Measurements from ENCODE around the gene HOXD11.
A peak's percentile ranks its signal among the peaks of the same experiment; 100 is the strongest.

Gene HOXD11

GRCh38 chr2:176131848-176132158 lies 24.7 kb downstream of the HOXD11 start:
- no peak for DNase-seq (ENCODE audit: low read depth in 2 of 2)

- DNase-seq (ENCODE audit: low read depth in 2 of 2): no peak
Observed at GRCh38 chr2:176132205-176133171, 25.4 kb downstream of the HOXD11 start.

GRCh38 chr2:176133389-176133788 lies 26.3 kb downstream of the HOXD11 start:
- no peak for DNase-seq (ENCODE audit: low read depth in 2 of 2)

GRCh38 chr2:176134035-176134434 lies 27.0 kb downstream of the HOXD11 start:
- no peak for DNase-seq (ENCODE audit: low read depth in 2 of 2)

- DNase-seq (ENCODE audit: low read depth in 2 of 2): no peak
Observed at GRCh38 chr2:176135035-176135440, 28.0 kb downstream of the HOXD11 start.

GRCh38 chr2:176136374-176137251 lies 29.5 kb downstream of the HOXD11 start:
- DNase-seq (ENCODE audit: low read depth in 2 of 2): no peak

GRCh38 chr2:176137252-176137580 lies 30.1 kb downstream of the HOXD11 start:
- DNase-seq (ENCODE audit: low read depth in 2 of 2): no peak

GRCh38 chr2:176137906-176138305 lies 30.8 kb downstream of the HOXD11 start:
- DNase-seq (ENCODE audit: low read depth in 2 of 2): no peak

GRCh38 chr2:176138526-176138922 lies 31.4 kb downstream of the HOXD11 start:
- DNase-seq (ENCODE audit: low read depth in 2 of 2): no peak

- no peak for DNase-seq (ENCODE audit: low read depth in 2 of 2)
Observed at GRCh38 chr2:176138923-176139660, 32.0 kb downstream of the HOXD11 start.

- no peak for DNase-seq (ENCODE audit: low read depth in 2 of 2)
Observed at GRCh38 chr2:176139661-176140512, 32.8 kb downstream of the HOXD11 start.

- peak; percentile 59 to 64 for DNase-seq (ENCODE audit: low read depth in 2 of 2)
Observed at GRCh38 chr2:176140513-176141317, 33.6 kb downstream of the HOXD11 start.

GRCh38 chr2:176142281-176142680 lies 35.2 kb downstream of the HOXD11 start:
- DNase-seq (ENCODE audit: low read depth in 2 of 2): no peak

GRCh38 chr2:176145085-176145969 lies 38.2 kb downstream of the HOXD11 start:
- no peak for DNase-seq (ENCODE audit: low read depth in 2 of 2)

GRCh38 chr2:176146101-176146500 lies 39.0 kb downstream of the HOXD11 start:
- no peak for DNase-seq (ENCODE audit: low read depth in 2 of 2)

- DNase-seq (ENCODE audit: low read depth in 2 of 2): no peak
Observed at GRCh38 chr2:176146645-176147044, 39.6 kb downstream of the HOXD11 start.

GRCh38 chr2:176147210-176147799 lies 40.2 kb downstream of the HOXD11 start:
- DNase-seq (ENCODE audit: low read depth in 2 of 2): no peak

GRCh38 chr2:176147800-176148496 lies 40.9 kb downstream of the HOXD11 start:
- DNase-seq (ENCODE audit: low read depth in 2 of 2): no peak
